Measurements from ENCODE around the gene HDAC4. TPM values are rescaled to one million over a fixed set of nuclear protein-coding genes. Genes with fewer than 3 reads are reported as not detected.

Gene HDAC4
- total and polyA plus RNA-seq, 9 donors: 7.0 to 74.0 (median 46.3) TPM

DNA sequence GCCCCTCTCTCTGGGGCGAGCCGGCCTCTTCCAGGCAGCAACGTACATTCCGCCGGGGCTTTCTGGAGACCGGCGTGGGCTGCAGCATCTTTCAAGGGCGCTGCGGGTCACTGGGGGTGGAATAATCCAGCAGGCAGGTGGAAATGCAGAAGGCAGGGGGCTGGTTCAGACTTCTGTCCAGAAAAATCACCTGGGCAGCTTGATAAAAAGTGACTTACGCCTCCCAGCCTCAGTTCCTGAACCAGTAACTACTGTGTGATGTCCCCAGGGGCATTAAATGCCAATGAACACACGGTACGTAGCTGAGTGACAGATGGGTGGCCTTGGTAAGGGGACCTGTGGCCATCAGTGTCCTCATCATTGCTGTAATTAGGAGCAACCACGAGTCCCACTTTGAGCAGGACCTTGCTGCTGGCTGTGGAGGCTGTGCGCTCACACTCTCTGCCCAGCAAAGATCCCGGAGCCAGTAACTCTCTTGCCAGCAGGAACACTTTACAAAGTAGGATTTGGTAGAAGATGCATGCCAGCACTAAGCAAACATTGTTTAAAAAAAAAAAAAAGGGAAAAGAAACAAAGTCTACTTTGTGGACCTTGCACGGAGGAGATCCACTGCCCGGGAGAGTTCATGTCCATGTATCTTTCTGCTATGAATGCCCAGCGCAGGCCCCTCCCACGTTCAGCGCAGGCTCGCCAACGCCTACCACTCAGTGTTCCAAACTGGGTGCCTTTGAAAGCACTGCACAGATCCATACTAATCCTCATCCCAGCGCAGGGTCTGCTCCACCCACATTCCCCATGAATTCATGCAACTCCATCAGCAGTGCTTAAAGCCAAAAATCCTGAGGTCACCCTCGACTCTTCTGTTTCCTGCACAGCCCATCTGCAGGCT is 177.3 kb downstream of the HDAC4 start:
- 49 to 64% (median 54%) methylated on average over 24 of the region's 24 CpGs for WGBS, 3 donors
- Histone ChIP-seq H3K27me3 (no peaks in the 10 kb centered on the region), H3K27ac (peak overlapping the region in 1 of 2 donors; percentile 84), H3K4me3 (no peak overlapping the region), H3K9me3 (no peaks in the 10 kb centered on the region), H3K4me1 (ENCODE audit: insufficient read depth) (peaks cover 41% of the 10 kb centered on the region), H3K36me3 (no peaks in the 10 kb centered on the region)
- peak in 1 of 5 donors; percentile 42 for DNase-seq
- no peak for TF ChIP-seq POLR2A (IDR thresholded peaks at IDR 0.05)
- TF ChIP-seq, protein P1, sequence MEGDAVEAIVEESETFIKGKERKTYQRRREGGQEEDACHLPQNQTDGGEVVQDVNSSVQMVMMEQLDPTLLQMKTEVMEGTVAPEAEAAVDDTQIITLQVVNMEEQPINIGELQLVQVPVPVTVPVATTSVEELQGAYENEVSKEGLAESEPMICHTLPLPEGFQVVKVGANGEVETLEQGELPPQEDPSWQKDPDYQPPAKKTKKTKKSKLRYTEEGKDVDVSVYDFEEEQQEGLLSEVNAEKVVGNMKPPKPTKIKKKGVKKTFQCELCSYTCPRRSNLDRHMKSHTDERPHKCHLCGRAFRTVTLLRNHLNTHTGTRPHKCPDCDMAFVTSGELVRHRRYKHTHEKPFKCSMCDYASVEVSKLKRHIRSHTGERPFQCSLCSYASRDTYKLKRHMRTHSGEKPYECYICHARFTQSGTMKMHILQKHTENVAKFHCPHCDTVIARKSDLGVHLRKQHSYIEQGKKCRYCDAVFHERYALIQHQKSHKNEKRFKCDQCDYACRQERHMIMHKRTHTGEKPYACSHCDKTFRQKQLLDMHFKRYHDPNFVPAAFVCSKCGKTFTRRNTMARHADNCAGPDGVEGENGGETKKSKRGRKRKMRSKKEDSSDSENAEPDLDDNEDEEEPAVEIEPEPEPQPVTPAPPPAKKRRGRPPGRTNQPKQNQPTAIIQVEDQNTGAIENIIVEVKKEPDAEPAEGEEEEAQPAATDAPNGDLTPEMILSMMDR (IDR thresholded peaks at IDR 0.05): no peak
- no peak for TF ChIP-seq EP300 (IDR thresholded peaks at IDR 0.05)
- intact Hi-C loops (cut with DNase I): loop anchor here in 1 of 4 donors (10.0 kb wide), 1 partner anchor 171 kb away; no protein-coding TSS in a partner anchor

DNA sequence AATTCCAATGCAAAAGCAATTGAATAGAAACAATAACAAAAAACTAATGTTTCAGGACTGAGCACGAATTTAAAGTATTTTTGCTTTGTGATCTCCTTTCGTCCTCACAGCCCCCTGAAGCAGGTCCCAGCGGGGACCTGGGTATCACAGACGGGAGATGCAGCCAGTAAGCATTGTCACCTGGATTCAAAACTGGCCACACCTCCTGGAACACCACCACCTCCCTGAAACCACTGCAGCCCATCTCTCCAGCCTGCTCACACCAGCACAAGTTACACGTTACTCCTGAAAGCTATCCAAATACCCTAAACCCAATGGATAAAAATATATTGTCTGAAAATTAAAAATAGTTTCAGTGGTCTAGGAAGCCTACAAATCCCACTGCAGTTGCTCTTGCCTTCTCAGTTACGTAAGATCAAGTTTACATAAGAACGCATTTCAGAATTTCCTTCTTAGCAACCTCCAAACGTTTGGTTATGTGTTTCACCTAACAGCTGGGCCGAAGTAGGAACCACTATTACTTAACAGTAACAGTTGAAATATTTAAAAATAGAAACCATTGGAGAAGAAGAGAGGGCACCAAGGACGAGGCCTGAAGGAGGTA is 178.0 kb downstream of the HDAC4 start:
- TF ChIP-seq EP300 (IDR thresholded peaks at IDR 0.05) (no peak), POLR2A (IDR thresholded peaks at IDR 0.05) (no peak)
- TF ChIP-seq, protein P1 (IDR thresholded peaks at IDR 0.05): no peak
- WGBS, 3 donors: 23 to 40% (median 24%) methylated on average over 10 of the region's 10 CpGs
- H3K27ac ChIP-seq: peak overlapping the region in 1 of 2 donors; percentile 84
- H3K4me3 ChIP-seq: no peak overlapping the region
- no peaks in the 10 kb centered on the region for H3K27me3 ChIP-seq
- intact Hi-C loops (cut with DNase I): loop anchor here in 1 of 4 donors (10.0 kb wide), 1 partner anchor 172 kb away; no protein-coding TSS in a partner anchor
- DNase-seq: peak in 2 of 5 donors; percentile 20 to 27
- H3K4me1 ChIP-seq (ENCODE audit: insufficient read depth): peaks cover 39% of the 10 kb centered on the region
- H3K9me3 ChIP-seq: no peaks in the 10 kb centered on the region
- no peaks in the 10 kb centered on the region for H3K36me3 ChIP-seq

DNA sequence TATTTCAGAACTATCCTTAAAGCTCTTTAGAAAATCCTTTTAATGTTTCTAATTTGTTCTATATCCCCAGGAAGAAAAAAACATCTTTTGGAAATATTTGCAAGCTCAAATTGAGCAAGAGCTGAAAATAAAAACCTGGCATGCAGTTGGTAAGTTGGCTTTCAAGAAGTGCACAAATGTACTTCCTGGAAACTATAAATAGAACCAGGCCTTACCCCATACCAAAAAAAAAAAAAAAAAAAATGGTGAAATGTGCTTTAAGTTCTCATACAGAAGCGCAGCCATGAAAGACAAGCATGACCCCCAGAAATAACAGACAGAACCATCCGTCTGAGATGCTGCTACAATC is 178.5 kb downstream of the HDAC4 start:
- TF ChIP-seq EP300 (IDR thresholded peaks at IDR 0.05) (no peak), POLR2A (IDR thresholded peaks at IDR 0.05) (no peak)
- TF ChIP-seq, protein P1 (IDR thresholded peaks at IDR 0.05): no peak
- no peaks in the 10 kb centered on the region for H3K27me3 ChIP-seq
- intact Hi-C loops (cut with DNase I): loop anchor here in 1 of 4 donors (10.0 kb wide), 1 partner anchor 173 kb away; no protein-coding TSS in a partner anchor
- peak overlapping the region; percentile 76 to 84 for H3K27ac ChIP-seq
- H3K4me1 ChIP-seq (ENCODE audit: insufficient read depth): peaks cover 37% of the 10 kb centered on the region
- 16 to 44% (median 43%) methylated on average over 2 of the region's 2 CpGs for WGBS, 3 donors
- no peaks in the 10 kb centered on the region for H3K36me3 ChIP-seq
- DNase-seq: peak in 1 of 5 donors; percentile 0
- peak overlapping the region; percentile 28 for H3K4me3 ChIP-seq
- H3K9me3 ChIP-seq: no peaks in the 10 kb centered on the region

DNA sequence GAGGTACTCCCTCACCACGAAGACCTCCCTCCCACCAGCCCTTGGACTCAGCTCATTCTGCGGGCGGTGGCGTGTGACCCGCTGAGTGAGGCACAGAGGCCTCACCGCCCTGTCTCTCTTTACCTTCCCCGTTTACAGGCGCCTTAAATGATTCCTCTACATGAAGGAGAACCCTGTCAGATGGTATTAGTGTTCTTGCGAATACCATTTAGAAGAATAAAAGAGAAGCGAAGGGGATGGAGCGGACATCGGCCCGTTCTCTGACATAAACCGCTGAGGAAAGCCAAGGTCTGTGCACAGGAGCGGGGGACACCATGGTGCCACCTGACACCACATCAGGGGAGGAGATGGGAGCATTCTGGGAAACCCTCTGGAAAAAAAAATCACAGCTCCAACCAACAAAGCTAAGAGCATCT is 179.8 kb downstream of the HDAC4 start:
- intact Hi-C loops (cut with DNase I): loop anchor here in 1 of 4 donors (10.0 kb wide), 1 partner anchor 174 kb away; no protein-coding TSS in a partner anchor
- Histone ChIP-seq H3K9me3 (no peaks in the 10 kb centered on the region), H3K4me1 (ENCODE audit: insufficient read depth) (peaks cover 30% of the 10 kb centered on the region), H3K36me3 (no peaks in the 10 kb centered on the region), H3K27ac (peak overlapping the region; percentile 76 to 84), H3K4me3 (no peak overlapping the region), H3K27me3 (no peaks in the 10 kb centered on the region)
- peak in 2 of 5 donors; percentile 21 to 25 for DNase-seq
- WGBS, 3 donors: 95 to 97% (median 96%) methylated on average over 15 of the region's 15 CpGs
- no peak for TF ChIP-seq EP300 (IDR thresholded peaks at IDR 0.05)
- no peak for TF ChIP-seq POLR2A (IDR thresholded peaks at IDR 0.05)
- TF ChIP-seq, protein P1 (IDR thresholded peaks at IDR 0.05): no peak
